Neuronal stem cell (in vitro differentiated cells): Measurements from ENCODE around the gene BAG3.
A peak's percentile ranks its signal among the peaks of the same experiment; 100 is the strongest.

Experiments
- DNase-seq: peaks from one replicate; pipeline ENCODE4 v3.0.0-alpha.2; 2013; ENCODE audit warnings: low spot score
- H2AFZ ChIP-seq: one replicate; pipeline ENCODE4 v1.6.1; 2013; ENCODE audit warnings: mild to moderate bottlenecking, low read length, inconsistent platforms
- H2AK5ac ChIP-seq: 2 replicates; pipeline ENCODE4 v1.6.1; 2013; ENCODE audit warnings: low read depth, mild to moderate bottlenecking, inconsistent platforms, low read length, moderate library complexity, mixed read lengths
- H2BK120ac ChIP-seq: 2 replicates; pipeline ENCODE4 v1.6.1; 2013; ENCODE audit warnings: low read depth, mild to moderate bottlenecking, inconsistent platforms, low read length, moderate library complexity, mixed read lengths
- H2BK12ac ChIP-seq: one replicate; pipeline ENCODE4 v1.6.1; 2013; ENCODE audit warnings: low read length, inconsistent platforms
- H2BK15ac ChIP-seq: 2 replicates; pipeline ENCODE4 v1.6.1; 2013; ENCODE audit warnings: mild to moderate bottlenecking, low read length, inconsistent platforms, mixed read lengths
- H2BK5ac ChIP-seq: one replicate; pipeline ENCODE4 v1.6.1; 2013; ENCODE audit warnings: inconsistent platforms, mild to moderate bottlenecking, low read length, moderate library complexity
- H3K14ac ChIP-seq: one replicate; pipeline ENCODE4 v1.6.1; 2013; ENCODE audit warnings: low read length, inconsistent platforms
- H3K18ac ChIP-seq: 2 replicates; pipeline ENCODE4 v1.6.1; 2013; ENCODE audit warnings: low read length, inconsistent platforms
- H3K23ac ChIP-seq: 2 replicates; pipeline ENCODE4 v1.6.1; 2013; ENCODE audit warnings: low read depth, mild to moderate bottlenecking, mixed read lengths, low read length, inconsistent platforms; ENCODE audit not compliant: poor library complexity
- H3K27ac ChIP-seq: replicated peaks from 3 replicates; pipeline ENCODE4 v1.5.1; 2013; ENCODE audit warnings: low read length, inconsistent platforms
- H3K27me3 ChIP-seq, 3 experiments: 2 replicates each; pipeline ENCODE4 v1.6.1; 2013; ENCODE audit warnings: low read length in 3 of 3, mild to moderate bottlenecking in 2 of 3, inconsistent platforms in 1 of 3, low read depth in 1 of 3, mixed read lengths in 1 of 3, moderate library complexity in 1 of 3; ENCODE audit not compliant: control insufficient read depth in 3 of 3, insufficient read depth in 3 of 3
- H3K36me3 ChIP-seq, 2 donors: replicated peaks in 1 of 2; 2 replicates each; pipeline ENCODE4 v1.6.1; 2013; ENCODE audit warnings: low read length in 2 of 2; ENCODE audit not compliant: control insufficient read depth in 2 of 2, insufficient read depth in 2 of 2
- H3K4ac ChIP-seq: 2 replicates; pipeline ENCODE4 v1.6.1; 2013; ENCODE audit warnings: inconsistent platforms, mild to moderate bottlenecking, low read length, moderate library complexity
- H3K4me1 ChIP-seq, 2 donors: 1 replicate in 1 of 2; 2 replicates in 1 of 2; pipeline ENCODE4 v1.6.1; 2013; ENCODE audit warnings: low read length in 2 of 2, low read depth in 1 of 2; ENCODE audit not compliant: control insufficient read depth in 2 of 2, insufficient read depth in 1 of 2
- H3K4me2 ChIP-seq: one replicate; pipeline ENCODE4 v1.6.1; 2013; ENCODE audit warnings: mild to moderate bottlenecking, low read length, inconsistent platforms; ENCODE audit not compliant: insufficient read depth, poor library complexity, severe bottlenecking
- H3K4me3 ChIP-seq, 2 donors: 2 replicates each; pipeline ENCODE4 v1.5.1; 2013; ENCODE audit warnings: low read length in 2 of 2, mild to moderate bottlenecking in 2 of 2, inconsistent platforms in 1 of 2, moderate library complexity in 1 of 2
- H3K79me1 ChIP-seq: one replicate; pipeline ENCODE4 v1.6.1; 2013; ENCODE audit warnings: low read depth, mild to moderate bottlenecking, inconsistent platforms, low read length, moderate library complexity
- H3K9ac ChIP-seq: one replicate; pipeline ENCODE4 v1.6.1; 2013; ENCODE audit warnings: mild to moderate bottlenecking, low read depth, low read length, inconsistent platforms; ENCODE audit not compliant: poor library complexity
- H3K9me3 ChIP-seq, 2 donors: replicated peaks in 1 of 2; 2 replicates each; pipeline versions ENCODE3 to v1.6.1; 2013; ENCODE audit warnings: low read length in 2 of 2, mild to moderate bottlenecking in 2 of 2, inconsistent platforms in 1 of 2, low read depth in 1 of 2, mixed read lengths in 1 of 2, moderate library complexity in 1 of 2; ENCODE audit not compliant: control insufficient read depth in 2 of 2, insufficient read depth in 1 of 2
- H4K8ac ChIP-seq: one replicate; pipeline ENCODE4 v1.6.1; 2013; ENCODE audit warnings: low read depth, mild to moderate bottlenecking, inconsistent platforms, low read length, moderate library complexity
- H4K91ac ChIP-seq: one replicate; pipeline ENCODE4 v1.6.1; 2013; ENCODE audit warnings: low read length, low read depth, mild to moderate bottlenecking, inconsistent platforms; ENCODE audit not compliant: poor library complexity
- WGBS, 2 donors: extraction: QIAGEN DNeasy Blood & Tissue Kit; methylation state at CpG; one replicate each; pipeline ENCODE4 v1.1.7; 2013; ENCODE audit warnings: missing lambda C conversion rate in 2 of 2, mixed read lengths in 1 of 2; ENCODE audit not compliant: insufficient read length in 2 of 2, insufficient replicate concordance in 1 of 2; ENCODE audit errors: extremely low coverage in 2 of 2; 5-methylcytosine and 5-hydroxymethylcytosine counted together

The BAG3 gene

DNA sequence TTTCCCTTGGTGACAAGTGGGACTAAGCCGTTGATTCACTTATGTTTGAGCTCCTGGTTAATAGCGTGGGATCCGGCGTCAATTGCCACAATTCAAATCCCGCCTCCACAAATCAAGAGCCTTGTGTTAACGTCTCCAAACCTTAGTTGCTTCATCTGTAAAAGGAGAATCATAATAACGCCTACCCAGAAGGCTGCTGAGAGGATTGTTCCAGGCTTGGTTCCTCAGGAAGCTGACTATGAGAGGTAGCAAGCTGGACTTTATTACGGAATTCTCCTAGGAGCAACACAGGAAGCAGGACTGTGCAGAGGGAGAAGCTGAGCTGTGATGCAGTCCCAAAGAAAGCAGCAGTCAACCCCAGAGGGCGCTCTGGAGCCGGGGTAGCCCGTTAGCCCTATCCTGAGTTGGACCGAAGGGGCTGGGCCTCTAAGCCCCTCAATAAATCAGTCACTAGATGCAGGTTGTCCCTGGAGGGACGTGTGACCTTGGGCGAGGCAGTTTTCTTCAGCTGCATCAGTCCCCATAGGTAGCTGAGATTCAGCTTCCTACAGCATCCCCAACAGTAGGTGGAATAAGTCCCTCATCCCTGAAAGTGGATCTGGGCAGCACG lies 6.9 kb upstream of the BAG3 start:
- Histone ChIP-seq H3K79me1 (no peaks in the 10 kb centered on the region), H3K27ac (no peak overlapping the region)
- DNase-seq, result no peak

DNA sequence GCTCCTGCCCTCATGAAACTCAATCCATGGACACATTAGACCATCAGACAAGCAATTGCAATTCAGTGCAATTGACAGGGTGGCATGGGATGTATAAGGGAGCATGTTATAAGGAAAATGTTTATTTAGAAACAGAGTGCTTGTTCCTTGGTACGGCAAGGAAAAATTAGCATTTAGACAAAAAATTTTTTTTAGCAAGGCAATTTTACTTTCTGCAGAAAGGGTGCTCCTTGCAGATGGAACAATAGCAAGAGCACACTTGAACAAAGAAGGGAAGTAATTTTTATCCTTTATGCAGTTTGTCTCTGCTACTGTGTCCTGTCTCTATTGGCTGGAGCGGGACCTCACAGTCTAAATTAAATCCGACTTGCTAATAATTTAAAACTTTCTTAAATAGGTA lies 6.2 kb upstream of the BAG3 start:
- Histone ChIP-seq H3K9ac (no peak overlapping the region), H3K4me3 (no peak overlapping the region), H3K18ac (no peak overlapping the region), H3K23ac (no peak overlapping the region), H2AK5ac (no peak overlapping the region), H2BK5ac (no peak overlapping the region), H2BK12ac (no peak overlapping the region), H4K91ac (no peak overlapping the region), H3K27ac (no peak overlapping the region), H3K14ac (no peak overlapping the region), H3K9me3 (peaks cover 6 to 11% of the 10 kb centered on the region in 2 donors), H2BK120ac (no peak overlapping the region), H2AFZ (no peak overlapping the region), H3K4ac (no peak overlapping the region), H3K27me3 (no peaks in the 10 kb centered on the region), H3K4me1 (no peaks in the 10 kb centered on the region), H4K8ac (no peak overlapping the region), H2BK15ac (no peak overlapping the region), H3K79me1 (no peaks in the 10 kb centered on the region), H3K4me2 (no peak overlapping the region), H3K36me3 (no peaks in the 10 kb centered on the region)
- DNase-seq, result no peak
- WGBS, 2 donors, result no CpG with 5 or more reads among the region's 3 CpGs

More for the DNA sequence above, 6.9 kb upstream of the BAG3 start:
- H3K23ac ChIP-seq, result no peak overlapping the region
- H3K4ac ChIP-seq, result no peak overlapping the region
- no peak overlapping the region for H2BK5ac ChIP-seq
- H3K36me3 ChIP-seq, result no peaks in the 10 kb centered on the region
- WGBS, 2 donors, result no CpG with 5 or more reads among the region's 15 CpGs
- no peaks in the 10 kb centered on the region for H3K27me3 ChIP-seq
- no peak overlapping the region for H4K91ac ChIP-seq
- H3K14ac ChIP-seq, result no peak overlapping the region
- H3K4me3 ChIP-seq, result no peak overlapping the region
- H2AK5ac ChIP-seq, result no peak overlapping the region
- no peak overlapping the region for H4K8ac ChIP-seq
- no peak overlapping the region for H3K9ac ChIP-seq
- no peak overlapping the region for H2AFZ ChIP-seq
- no peak overlapping the region for H2BK15ac ChIP-seq
- H3K4me1 ChIP-seq, result no peaks in the 10 kb centered on the region
- H3K4me2 ChIP-seq, result no peak overlapping the region
- peaks cover 6 to 11% of the 10 kb centered on the region in 2 donors for H3K9me3 ChIP-seq
- no peak overlapping the region for H3K18ac ChIP-seq
- no peak overlapping the region for H2BK120ac ChIP-seq
- H2BK12ac ChIP-seq, result no peak overlapping the region

DNA sequence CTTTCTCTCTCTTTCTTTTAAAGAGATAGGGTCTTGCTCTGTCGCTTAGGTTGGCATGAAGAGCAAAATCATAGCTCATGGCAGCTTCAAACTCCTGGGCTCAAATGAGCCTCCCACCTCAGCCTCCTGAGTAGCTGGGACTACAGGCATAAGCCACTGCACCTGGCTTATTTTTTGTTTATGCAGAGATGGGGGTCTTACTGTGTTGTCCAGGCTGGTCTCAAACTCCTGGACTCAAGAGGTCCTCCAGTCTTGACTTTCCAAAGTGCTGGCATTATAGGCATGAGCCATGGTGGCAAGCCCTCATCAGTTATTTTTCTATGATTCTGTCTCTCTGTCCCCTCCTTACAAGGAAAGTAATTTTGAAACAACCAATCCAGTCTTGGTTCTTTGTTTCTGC lies 1.1 kb upstream of the BAG3 start:
- no peak for DNase-seq
- no peak overlapping the region for H2BK5ac ChIP-seq
- H4K91ac ChIP-seq, result no peak overlapping the region
- peaks cover 0 to 15% of the 10 kb centered on the region in 2 donors for H3K4me1 ChIP-seq
- H3K79me1 ChIP-seq, result no peaks in the 10 kb centered on the region
- H2BK12ac ChIP-seq, result no peak overlapping the region
- no peak overlapping the region for H3K27ac ChIP-seq
- no peaks in the 10 kb centered on the region for H3K27me3 ChIP-seq
- no peak overlapping the region for H3K4me2 ChIP-seq
- no peak overlapping the region for H3K23ac ChIP-seq
- no peak overlapping the region for H2BK15ac ChIP-seq
- H3K4ac ChIP-seq, result no peak overlapping the region
- H2AK5ac ChIP-seq, result no peak overlapping the region
- H3K36me3 ChIP-seq, result peaks cover 0 to 12% of the 10 kb centered on the region in 2 donors
- no peak overlapping the region for H3K14ac ChIP-seq
- peak overlapping the region; percentile 97 for H2AFZ ChIP-seq
- H3K18ac ChIP-seq, result no peak overlapping the region
- no peak overlapping the region for H3K4me3 ChIP-seq
- H3K9me3 ChIP-seq, result peaks cover 2 to 4% of the 10 kb centered on the region in 2 donors
- WGBS, 2 donors, result no CpG with 5 or more reads among the region's 1 CpG
- no peak overlapping the region for H4K8ac ChIP-seq
- H3K9ac ChIP-seq, result no peak overlapping the region
- H2BK120ac ChIP-seq, result no peak overlapping the region

- Histone ChIP-seq H3K36me3 (peaks cover 0 to 28% of the 10 kb centered on the region in 2 donors), H3K4me2 (peak overlapping the region; percentile 91), H2BK12ac (no peak overlapping the region), H3K4me3 (peak overlapping the region; percentile 84 to 95), H3K27ac (peak overlapping the region; percentile 50), H3K9ac (peak overlapping the region; percentile 98), H3K18ac (peak overlapping the region; percentile 97), H3K9me3 (peaks cover 0 to 4% of the 10 kb centered on the region in 2 donors), H3K4ac (peak overlapping the region; percentile 79), H2AK5ac (peak overlapping the region; percentile 34), H3K23ac (peak overlapping the region; percentile 86), H4K91ac (no peak overlapping the region), H3K14ac (peak overlapping the region; percentile 76), H3K27me3 (no peaks in the 10 kb centered on the region), H3K79me1 (peaks cover 2% of the 10 kb centered on the region), H4K8ac (no peak overlapping the region), H2AFZ (peak overlapping the region; percentile 97), H3K4me1 (peaks cover 0 to 15% of the 10 kb centered on the region in 2 donors), H2BK120ac (no peak overlapping the region), H2BK5ac (no peak overlapping the region), H2BK15ac (peak overlapping the region; percentile 55)
- DNase-seq, result peak; percentile 31
- WGBS, 2 donors, result no CpG with 5 or more reads among the region's 107 CpGs
These were observed 557 bp downstream of the BAG3 start for GRCh38 chr10:119651514-119652360.
